Measurements from ENCODE around the gene TBCE. TPM values are rescaled to one million over a fixed set of nuclear protein-coding genes. Genes with fewer than 3 reads are reported as not detected.

The TBCE gene
- total RNA-seq, 1 experiment from 2014 or later, result 41.6 TPM

DNA sequence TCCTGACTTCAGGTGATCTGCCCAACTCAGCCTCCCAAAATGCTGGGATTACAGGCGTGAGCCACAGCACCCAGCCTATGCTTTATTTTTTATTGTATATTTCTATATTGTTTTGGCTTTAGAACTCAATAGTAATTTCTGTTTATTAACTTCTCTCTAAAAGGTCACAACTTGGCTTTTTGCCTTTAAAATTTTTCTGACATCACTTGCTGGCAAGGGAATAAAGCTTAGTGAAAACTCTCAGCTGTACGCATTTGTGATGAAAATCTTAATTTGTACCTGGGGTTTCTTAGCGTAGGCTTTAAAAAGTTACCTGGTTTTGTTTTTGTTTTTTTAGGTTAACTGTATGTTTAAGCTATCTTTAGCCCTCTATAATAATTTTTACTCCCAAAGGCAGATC is 100.8 kb downstream of the TBCE start:
- TF ChIP-seq, protein P1, sequence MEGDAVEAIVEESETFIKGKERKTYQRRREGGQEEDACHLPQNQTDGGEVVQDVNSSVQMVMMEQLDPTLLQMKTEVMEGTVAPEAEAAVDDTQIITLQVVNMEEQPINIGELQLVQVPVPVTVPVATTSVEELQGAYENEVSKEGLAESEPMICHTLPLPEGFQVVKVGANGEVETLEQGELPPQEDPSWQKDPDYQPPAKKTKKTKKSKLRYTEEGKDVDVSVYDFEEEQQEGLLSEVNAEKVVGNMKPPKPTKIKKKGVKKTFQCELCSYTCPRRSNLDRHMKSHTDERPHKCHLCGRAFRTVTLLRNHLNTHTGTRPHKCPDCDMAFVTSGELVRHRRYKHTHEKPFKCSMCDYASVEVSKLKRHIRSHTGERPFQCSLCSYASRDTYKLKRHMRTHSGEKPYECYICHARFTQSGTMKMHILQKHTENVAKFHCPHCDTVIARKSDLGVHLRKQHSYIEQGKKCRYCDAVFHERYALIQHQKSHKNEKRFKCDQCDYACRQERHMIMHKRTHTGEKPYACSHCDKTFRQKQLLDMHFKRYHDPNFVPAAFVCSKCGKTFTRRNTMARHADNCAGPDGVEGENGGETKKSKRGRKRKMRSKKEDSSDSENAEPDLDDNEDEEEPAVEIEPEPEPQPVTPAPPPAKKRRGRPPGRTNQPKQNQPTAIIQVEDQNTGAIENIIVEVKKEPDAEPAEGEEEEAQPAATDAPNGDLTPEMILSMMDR (conservative IDR thresholded peaks at IDR 0.05), result no peak
- H3K4me3 Mint-ChIP-seq, result no peak overlapping the region
- H3T11ph ChIP-seq (ENCODE audit: low read length), result no peak overlapping the region
- no peaks in the 10 kb centered on the region for H3K79me1 ChIP-seq (ENCODE audit: insufficient read depth, low read depth, low read length, poor library complexity, severe bottlenecking)
- no peak overlapping the region for H3K9ac ChIP-seq (ENCODE audit: extremely low read depth, insufficient read length, low read length)
- no peak overlapping the region for H4K8ac ChIP-seq (replicated peaks; ENCODE audit: insufficient read length, low read depth, low read length)
- H3K27me3 ChIP-seq (ENCODE audit: insufficient read depth, low read length), result no peaks in the 10 kb centered on the region
- no peak overlapping the region for H2BK5ac ChIP-seq (ENCODE audit: insufficient read length, low read length)
- no peak for DNase-seq
- H3K18ac ChIP-seq (ENCODE audit: insufficient read length, low read depth, low read length), result no peak overlapping the region
- no peak overlapping the region for H3K23ac ChIP-seq (ENCODE audit: insufficient read length, low read depth, low read length)
- no peaks in the 10 kb centered on the region for H3K4me1 ChIP-seq (ENCODE audit: insufficient read depth, low read length)
- H2AFZ ChIP-seq (ENCODE audit: low read length), result no peak overlapping the region
- no peak overlapping the region for H3K4ac ChIP-seq (ENCODE audit: low read depth, low read length)
- no peaks in the 10 kb centered on the region for H3K9me3 Mint-ChIP-seq
- H3K56ac ChIP-seq (ENCODE audit: insufficient read length, low read depth, low read length), result no peak overlapping the region
- no peaks in the 10 kb centered on the region for H4K20me1 ChIP-seq (ENCODE audit: control insufficient read depth, insufficient read depth, insufficient read length)
- H3K27ac ChIP-seq (ENCODE audit: insufficient read length, low read depth, low read length), result no peak overlapping the region
- H3K4me2 ChIP-seq (ENCODE audit: insufficient read depth, insufficient read length, low read length), result no peak overlapping the region
- no peaks in the 10 kb centered on the region for H3K4me1 Mint-ChIP-seq
- no CpG with 5 or more reads among the region's 3 CpGs for WGBS (ENCODE audit: extremely low coverage, insufficient read length, low lambda C conversion rate)
- H4K91ac ChIP-seq (ENCODE audit: insufficient read length, low read depth, low read length), result no peak overlapping the region
- H3K9me3 ChIP-seq (ENCODE audit: control insufficient read depth, low read depth, low read length), result no peaks in the 10 kb centered on the region
- H2BK15ac ChIP-seq (ENCODE audit: low read depth, low read length), result no peak overlapping the region
- H2BK120ac ChIP-seq (ENCODE audit: low read depth, low read length, poor library complexity, severe bottlenecking), result no peak overlapping the region
- H3K27ac Mint-ChIP-seq, result no peak overlapping the region
- no peak overlapping the region for H2BK20ac ChIP-seq (ENCODE audit: low read depth, low read length, poor library complexity, severe bottlenecking)
- peaks cover 15 to 41% (median 37%) of the 10 kb centered on the region in 3 experiments; a peak in 6 of 7 replicates for H3K36me3 Mint-ChIP-seq (ENCODE audit: insufficient read depth in 1 of 3, low read depth in 3 of 3)
- no peak overlapping the region for H3K14ac ChIP-seq (ENCODE audit: insufficient read depth, low read length)
- H2BK12ac ChIP-seq (ENCODE audit: insufficient read length, low read depth, low read length), result no peak overlapping the region
- no peaks in the 10 kb centered on the region for H3K27me3 Mint-ChIP-seq (ENCODE audit: low read depth)
- H3K79me2 ChIP-seq (ENCODE audit: insufficient read depth, low read length), result no peaks in the 10 kb centered on the region
- no peak overlapping the region for H4K5ac ChIP-seq (ENCODE audit: insufficient read length, low read depth, low read length)
- H2AK5ac ChIP-seq (ENCODE audit: insufficient read length, low read length), result no peak overlapping the region
- H3K23me2 ChIP-seq (ENCODE audit: insufficient read length, low read depth, low read length, poor library complexity, severe bottlenecking), result no peaks in the 10 kb centered on the region
